IPS-18c (cell line): ENCODE measurements around the gene HCFC1R1.

ENCODE experiments used
- H3K4me3 ChIP-seq: 2 replicates; pipeline ENCODE4 v1.7.0; 2013; ENCODE audit warnings: low read depth, mild to moderate bottlenecking, low read length, moderate library complexity; ENCODE audit not compliant: insufficient read depth
- H3K9me3 ChIP-seq: one replicate; pipeline ENCODE4 v1.6.1; 2013; ENCODE audit warnings: mild to moderate bottlenecking, low read length, moderate library complexity; ENCODE audit not compliant: control insufficient read depth, insufficient read depth

The HCFC1R1 gene

GRCh38 chr16:2992383-2993081 is 31.2 kb downstream of the HCFC1R1 start:
- Histone ChIP-seq H3K9me3 (no peaks in the 10 kb centered on the region), H3K4me3 (no peak overlapping the region)

- no peaks in the 10 kb centered on the region for H3K9me3 ChIP-seq
- no peak overlapping the region for H3K4me3 ChIP-seq
These were observed 32.0 kb downstream of the HCFC1R1 start for GRCh38 chr16:2991566-2992261.

- Histone ChIP-seq H3K9me3 (no peaks in the 10 kb centered on the region), H3K4me3 (no peak overlapping the region)
These were observed 32.9 kb downstream of the HCFC1R1 start for GRCh38 chr16:2990891-2991290.

- Histone ChIP-seq H3K4me3 (no peak overlapping the region), H3K9me3 (no peaks in the 10 kb centered on the region)
These were observed 35.1 kb downstream of the HCFC1R1 start for GRCh38 chr16:2988590-2989099.

- H3K4me3 ChIP-seq: no peak overlapping the region
- H3K9me3 ChIP-seq: no peaks in the 10 kb centered on the region
These were observed 35.9 kb downstream of the HCFC1R1 start for GRCh38 chr16:2987833-2988232.

GRCh38 chr16:2987286-2987685 is 36.5 kb downstream of the HCFC1R1 start:
- no peak overlapping the region for H3K4me3 ChIP-seq
- H3K9me3 ChIP-seq: no peaks in the 10 kb centered on the region

- no peaks in the 10 kb centered on the region for H3K9me3 ChIP-seq
- no peak overlapping the region for H3K4me3 ChIP-seq
These were observed 37.0 kb downstream of the HCFC1R1 start for GRCh38 chr16:2986623-2987188.

GRCh38 chr16:2985893-2986355 is 37.8 kb downstream of the HCFC1R1 start:
- peaks cover 2% of the 10 kb centered on the region for H3K9me3 ChIP-seq
- no peak overlapping the region for H3K4me3 ChIP-seq

GRCh38 chr16:2985462-2985861 is 38.3 kb downstream of the HCFC1R1 start:
- H3K9me3 ChIP-seq: peaks cover 2% of the 10 kb centered on the region
- H3K4me3 ChIP-seq: no peak overlapping the region

- no peak overlapping the region; the same call in 1 of the 2 replicates for H3K4me3 ChIP-seq
- peaks cover 2% of the 10 kb centered on the region for H3K9me3 ChIP-seq
These were observed 40.0 kb downstream of the HCFC1R1 start for GRCh38 chr16:2983706-2984136.

- Histone ChIP-seq H3K4me3 (no peak overlapping the region), H3K9me3 (peaks cover 2% of the 10 kb centered on the region)
These were observed 41.3 kb downstream of the HCFC1R1 start for GRCh38 chr16:2982402-2982801.

GRCh38 chr16:2981899-2982250 is 41.9 kb downstream of the HCFC1R1 start:
- H3K9me3 ChIP-seq: peaks cover 2% of the 10 kb centered on the region
- H3K4me3 ChIP-seq: peak overlapping the region; percentile 32; the same call in 1 of the 2 replicates

- Histone ChIP-seq H3K9me3 (peaks cover 2% of the 10 kb centered on the region), H3K4me3 (peak overlapping the region; percentile 96)
These were observed 42.4 kb downstream of the HCFC1R1 start for GRCh38 chr16:2981177-2981898.

- peak within 1 kb of the TSS; percentile 96 for H3K4me3 ChIP-seq
- peaks cover 2% of the 10 kb centered on the region for H3K9me3 ChIP-seq
These were observed 43.2 kb downstream of the HCFC1R1 start, which contains the start of gene PKMYT1 for GRCh38 chr16:2980227-2981176. TSS of gene PKMYT1 (minus strand) at chr16:2980446. CDS start at chr16:2979657, 789 bp downstream.

GRCh38 chr16:2979669-2980226 is 44.0 kb downstream of the HCFC1R1 start:
- Histone ChIP-seq H3K4me3 (peak overlapping the region; percentile 96), H3K9me3 (peaks cover 2% of the 10 kb centered on the region)

GRCh38 chr16:2977440-2977839 is 46.3 kb downstream of the HCFC1R1 start:
- peaks cover 4% of the 10 kb centered on the region for H3K9me3 ChIP-seq
- H3K4me3 ChIP-seq: no peak overlapping the region
